PFSK-1 (cell line): ENCODE results near the gene EPS15.

ENCODE experiments used
- FOXP2 ChIP-seq: optimal IDR thresholded peaks from 2 replicates; pipeline ENCODE3; 2011; ENCODE audit warnings: borderline replicate concordance, control low read depth, inconsistent platforms; ENCODE audit not compliant: insufficient read depth; ENCODE audit errors: extremely low read length, extremely low read depth
- POLR2AphosphoS5 ChIP-seq: IDR thresholded peaks from 2 replicates; pipeline ENCODE4 v1.6.1; 2012; ENCODE audit warnings: low read depth, mild to moderate bottlenecking, control low read depth, low read length, moderate library complexity
- REST ChIP-seq, 2 experiments: IDR thresholded peaks; 2 replicates each; pipeline versions ENCODE4 v1.6.1 to v1.8.0; 2011 to 2012; ENCODE audit warnings: low read depth in 2 of 2, low read length in 2 of 2, control low read depth in 1 of 2, inconsistent platforms in 1 of 2, mild to moderate bottlenecking in 1 of 2, moderate library complexity in 1 of 2; ENCODE audit not compliant: insufficient read depth in 1 of 2
- SIN3A ChIP-seq: IDR thresholded peaks from 2 replicates; pipeline ENCODE4 v1.6.1; 2012; ENCODE audit warnings: mild to moderate bottlenecking, low read length, moderate library complexity, borderline replicate concordance; ENCODE audit not compliant: insufficient read depth
- TAF1 ChIP-seq: IDR thresholded peaks from 2 replicates; pipeline ENCODE4 v1.6.1; 2012; ENCODE audit warnings: low read length, control low read depth, borderline replicate concordance; ENCODE audit not compliant: insufficient read depth

The EPS15 gene

DNA sequence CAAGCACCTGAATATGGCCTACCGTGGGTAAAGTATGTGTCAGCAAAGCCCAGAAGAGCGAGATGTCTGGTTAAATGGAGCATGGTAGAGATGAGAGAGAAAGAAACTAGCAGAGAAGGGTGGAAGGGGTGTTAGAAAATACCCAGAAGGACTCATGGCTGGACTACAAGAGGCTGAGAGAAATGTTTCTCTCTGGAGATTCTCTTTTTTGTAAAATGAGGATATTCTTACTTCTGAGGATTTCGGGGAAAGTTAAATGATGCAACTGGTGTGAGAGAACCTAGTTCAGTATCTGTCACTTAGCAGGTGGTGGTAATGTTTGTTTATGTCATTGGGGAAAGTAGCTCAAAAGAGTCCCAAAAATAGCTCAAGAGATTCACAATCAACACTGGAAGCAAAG lies 7.2 kb upstream of the EPS15 start:
- TF ChIP-seq TAF1 (no peak), FOXP2 (no peak), SIN3A (no peak), POLR2AphosphoS5 (no peak), REST (IDR thresholded peaks at IDR 0.05; ENCODE audit: insufficient read depth in 1 of 2, low read depth in 2 of 2, low read length in 2 of 2) (no peak)

GRCh38 chr1:51525295-51525694 lies 6.2 kb upstream of the EPS15 start:
- TF ChIP-seq REST (IDR thresholded peaks at IDR 0.05; ENCODE audit: insufficient read depth in 1 of 2, low read depth in 2 of 2, low read length in 2 of 2) (no peak), FOXP2 (no peak), SIN3A (no peak), TAF1 (no peak), POLR2AphosphoS5 (no peak)

DNA sequence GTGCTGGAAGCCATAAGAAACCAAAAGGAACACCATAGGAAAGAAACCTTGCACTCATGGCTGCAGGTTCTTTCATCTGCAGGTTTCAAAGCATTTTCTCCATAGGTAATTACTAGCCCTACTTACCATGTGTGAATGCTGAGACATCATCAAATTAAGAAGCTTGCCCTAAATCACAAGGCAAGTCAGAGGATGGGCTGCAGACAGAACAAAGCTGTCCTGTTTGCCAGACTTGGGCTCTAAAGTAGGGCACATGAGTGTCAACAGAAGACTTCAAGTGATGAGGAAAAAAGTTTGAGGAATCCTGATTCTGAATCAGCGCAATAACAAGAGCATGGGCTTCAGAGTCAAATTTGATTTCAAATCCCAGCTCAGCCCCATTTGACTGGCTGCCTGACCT lies 5.8 kb upstream of the EPS15 start:
- TF ChIP-seq SIN3A (no peak), TAF1 (no peak), FOXP2 (no peak), POLR2AphosphoS5 (no peak), REST (IDR thresholded peaks at IDR 0.05; ENCODE audit: insufficient read depth in 1 of 2, low read depth in 2 of 2, low read length in 2 of 2) (no peak)

DNA sequence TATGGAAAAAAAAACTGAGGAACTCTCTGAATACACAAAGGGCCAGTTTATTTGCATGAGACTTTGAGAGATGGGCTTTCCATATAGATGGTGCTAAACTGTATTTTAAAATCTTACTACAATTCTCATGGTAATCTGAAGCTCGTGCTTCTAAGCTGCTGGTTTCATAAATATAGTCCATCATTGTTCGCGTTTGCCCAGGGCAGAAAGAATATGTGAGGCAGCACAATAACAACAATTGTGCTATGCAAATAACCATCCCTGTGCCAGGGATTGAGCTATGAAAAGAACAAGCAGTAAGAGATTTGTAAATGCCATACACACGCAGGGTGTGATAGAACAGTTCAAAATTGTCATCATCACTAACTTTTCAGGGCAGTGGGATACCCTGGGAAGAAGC lies 4.9 kb upstream of the EPS15 start:
- TF ChIP-seq SIN3A (no peak), POLR2AphosphoS5 (no peak), TAF1 (no peak), FOXP2 (no peak), REST (IDR thresholded peaks at IDR 0.05; ENCODE audit: insufficient read depth in 1 of 2, low read depth in 2 of 2, low read length in 2 of 2) (no peak)

DNA sequence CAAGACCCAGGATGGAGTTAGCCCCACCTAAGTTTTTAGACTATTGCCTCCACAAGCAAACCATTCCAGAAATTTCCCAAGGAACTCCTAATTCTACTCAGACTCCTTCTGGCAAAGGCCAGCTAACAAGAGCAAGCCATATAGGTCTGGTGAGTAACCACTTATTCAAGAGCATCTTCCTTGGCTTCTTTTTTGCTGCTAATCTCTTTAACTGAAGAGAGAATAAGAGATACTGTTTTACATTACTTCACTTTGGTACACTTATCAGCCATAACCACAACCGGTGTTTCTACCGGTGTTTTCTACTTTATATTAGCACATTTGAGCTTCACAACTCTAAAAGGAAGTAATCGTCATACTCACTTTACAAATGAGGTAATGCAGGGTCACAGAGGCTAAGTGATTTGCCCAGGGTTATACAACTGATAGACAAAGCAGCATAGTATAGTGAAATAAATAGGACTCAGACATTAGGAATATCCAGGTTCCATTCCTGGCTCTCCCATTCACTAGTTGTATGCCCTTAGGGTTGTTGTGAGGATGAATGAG lies 1.7 kb upstream of the EPS15 start:
- TF ChIP-seq FOXP2 (no peak), REST (IDR thresholded peaks at IDR 0.05; ENCODE audit: insufficient read depth in 1 of 2, low read depth in 2 of 2, low read length in 2 of 2) (no peak), TAF1 (no peak), POLR2AphosphoS5 (no peak), SIN3A (no peak)
